Hypothalamus (tissue), 51 donors: ENCODE data around the gene PRICKLE4.
"Not testable (repeated sequence)": the region's sequence is repeated elsewhere in the genome, so short reads cannot be mapped to it uniquely, and the experiment has no call there.

Experiments used
- DNase-seq, 51 donors: peaks; one replicate each; lab custom pipeline; 2025; lab: John Stamatoyannopoulos, UW

PRICKLE4 gene

GRCh38 chr6:41787219-41787917 is 6.8 kb downstream of the PRICKLE4 start, which contains the start of gene TOMM6:
TOMM6 (plus strand) TSS chr6:41787694; CDS start chr6:41787698, 4 bp downstream.
- DNase-seq, result peak; percentile 66 to 96 (median 90)

GRCh38 chr6:41789390-41789724 is 8.8 kb downstream of the PRICKLE4 start:
- DNase-seq, result no peak

GRCh38 chr6:41790045-41790444 is 9.5 kb downstream of the PRICKLE4 start:
- DNase-seq, result no peak

- DNase-seq, result no peak
Measured at GRCh38 chr6:41791305-41791704, 10.7 kb downstream of the PRICKLE4 start.

- DNase-seq, result no peak
Measured at GRCh38 chr6:41791984-41792383, 11.4 kb downstream of the PRICKLE4 start.

- DNase-seq, result no peak
Measured at GRCh38 chr6:41796474-41796873, 15.9 kb downstream of the PRICKLE4 start.

GRCh38 chr6:41798901-41799558 is 18.4 kb downstream of the PRICKLE4 start:
- no peak for DNase-seq

GRCh38 chr6:41799559-41799911 is 19.0 kb downstream of the PRICKLE4 start:
- DNase-seq, result no peak

GRCh38 chr6:41801380-41801779 is 20.8 kb downstream of the PRICKLE4 start:
- DNase-seq, result peak in 2 of 51 donors; percentile 9 to 38

GRCh38 chr6:41805830-41806774 is 25.5 kb downstream of the PRICKLE4 start:
- DNase-seq, result no peak

- DNase-seq, result no peak
Measured at GRCh38 chr6:41811095-41811494, 30.5 kb downstream of the PRICKLE4 start.

GRCh38 chr6:41811946-41812345 is 31.4 kb downstream of the PRICKLE4 start:
- not testable (repeated sequence) for DNase-seq

GRCh38 chr6:41813469-41813868 is 32.9 kb downstream of the PRICKLE4 start:
- no peak for DNase-seq

- no peak for DNase-seq
Measured at GRCh38 chr6:41813956-41814355, 33.4 kb downstream of the PRICKLE4 start.

- no peak for DNase-seq
Measured at GRCh38 chr6:41814629-41815028, 34.0 kb downstream of the PRICKLE4 start.

GRCh38 chr6:41815587-41815986 is 35.0 kb downstream of the PRICKLE4 start:
- no peak for DNase-seq

GRCh38 chr6:41818271-41819054 is 37.9 kb downstream of the PRICKLE4 start:
- no peak for DNase-seq

- DNase-seq, result no peak
Measured at GRCh38 chr6:41821266-41821665, 40.7 kb downstream of the PRICKLE4 start.

- no peak for DNase-seq
Measured at GRCh38 chr6:41822021-41822420, 41.4 kb downstream of the PRICKLE4 start.

- no peak for DNase-seq
Measured at GRCh38 chr6:41823178-41823577, 42.6 kb downstream of the PRICKLE4 start.
